Panc1 (cell line): ENCODE data around the gene DOK7. TPM values are rescaled to one million over a fixed set of nuclear protein-coding genes. Genes with fewer than 3 reads are reported as not detected.

Experiments used
- ATAC-seq: fragments of 200-7000 bp; cut with Tn5 transposase; 2 replicates; pipeline ENCODE4 v1.9.1; 2020; ENCODE audit warnings: mild to moderate bottlenecking, moderate library complexity
- BruUV-seq: library from RNA; stranded (reverse); fragments of 400-500 nt; replicated peaks from 2 replicates; lab custom pipeline; 2021; lab: Mats Ljungman, UMichigan
- CTCF ChIA-PET: fragments of 300-600 bp; sonication (Branson Sonifier 250); formaldehyde crosslinking; loops from one replicate; lab custom pipeline; 2022; ENCODE audit warnings: antibody characterized with exemption; lab: Charles Lee
- POLR2A ChIA-PET: fragments of 300-600 bp; sonication (Branson Sonifier 250); formaldehyde crosslinking; loops from one replicate; lab custom pipeline; 2022; ENCODE audit warnings: antibody characterized with exemption; lab: Charles Lee
- DNase-seq: peaks from one replicate; pipeline ENCODE4 v3.0.0-alpha.2; 2010; ENCODE audit warnings: low read depth, low spot score
- H3K27ac ChIP-seq: 2 replicates; pipeline ENCODE4 v1.5.1; 2011; ENCODE audit warnings: mild to moderate bottlenecking, low read length, inconsistent platforms
- H3K27me3 ChIP-seq: fragments of 200-500 bp; sonication (Bioruptor generic); 2 replicates; pipeline ENCODE4 v1.6.0; 2014; ENCODE audit warnings: low read length, inconsistent platforms; ENCODE audit not compliant: control insufficient read depth, insufficient read depth
- H3K36me3 ChIP-seq: fragments of 200-500 bp; sonication (Bioruptor generic); 2 replicates; pipeline ENCODE4 v1.5.1; 2014; ENCODE audit warnings: inconsistent platforms, mild to moderate bottlenecking, low read length, moderate library complexity; ENCODE audit not compliant: control insufficient read depth, insufficient read depth
- H3K4me1 ChIP-seq: 2 replicates; pipeline ENCODE4 v1.5.1; 2011; ENCODE audit warnings: inconsistent platforms, mild to moderate bottlenecking, low read length, moderate library complexity; ENCODE audit not compliant: control insufficient read depth, insufficient read depth
- H3K4me3 ChIP-seq, 2 experiments: 2 replicates each; pipeline ENCODE4 v1.5.1; 2011 to 2012; ENCODE audit warnings: low read depth in 2 of 2, low read length in 2 of 2, mild to moderate bottlenecking in 2 of 2, inconsistent platforms in 1 of 2, moderate library complexity in 1 of 2
- H3K9me3 ChIP-seq: fragments of 200-500 bp; sonication (Bioruptor generic); 2 replicates; pipeline ENCODE4 v1.5.1; 2014; ENCODE audit warnings: low read depth, mild to moderate bottlenecking, inconsistent platforms, low read length, moderate library complexity; ENCODE audit not compliant: control insufficient read depth, insufficient read depth
- POLR2AphosphoS5 ChIP-seq: IDR thresholded peaks from 2 replicates; pipeline ENCODE4 v1.6.1; 2012; ENCODE audit warnings: mild to moderate bottlenecking, low read depth, low read length, moderate library complexity
- REST ChIP-seq, 2 experiments: IDR thresholded peaks; 2 replicates each; pipeline ENCODE4 v1.6.1; 2011 to 2012; ENCODE audit warnings: low read depth in 2 of 2, control low read depth in 1 of 2, low read length in 1 of 2, mild to moderate bottlenecking in 1 of 2, moderate library complexity in 1 of 2; ENCODE audit not compliant: insufficient read depth in 1 of 2
- SIN3A ChIP-seq: IDR thresholded peaks from 2 replicates; pipeline ENCODE4 v1.6.1; 2012; ENCODE audit warnings: low read depth, mild to moderate bottlenecking, low read length, moderate library complexity, borderline replicate concordance; ENCODE audit not compliant: insufficient read depth
- TCF7L2 ChIP-seq: IDR thresholded peaks from 2 replicates; pipeline ENCODE4 v1.6.1; 2011; ENCODE audit warnings: mild to moderate bottlenecking, low read depth, low read length, inconsistent platforms
- in situ Hi-C: cut with HindIII; loops from 2 replicates; pipeline ENCODE4 v1.10.0; 2016; ENCODE audit warnings: low sequenced_read_pairs, low pct_unique_long_range_greater_than_20kb
- intact Hi-C: fragments of 100-400 bp; cut with micrococcal nuclease; formaldehyde crosslinking; loops from one replicate; pipeline ENCODE4 v1.10.0; 2022; ENCODE audit not compliant: unreplicated experiment
- total RNA-seq: library from RNA; stranded (reverse); gene quantifications from one replicate; pipeline ENCODE4 v1.2.1, GENCODE V29; 2021; ENCODE audit not compliant: unreplicated experiment
- TF ChIP-seq, protein P1 (sequence below): fragments of 450-650 bp; IDR thresholded peaks from 2 replicates; pipeline ENCODE4 v1.5.1; 2017; ENCODE audit warnings: mild to moderate bottlenecking

Gene DOK7
- total RNA-seq, 1 experiment from 2014 or later = 2.4 TPM

DNA sequence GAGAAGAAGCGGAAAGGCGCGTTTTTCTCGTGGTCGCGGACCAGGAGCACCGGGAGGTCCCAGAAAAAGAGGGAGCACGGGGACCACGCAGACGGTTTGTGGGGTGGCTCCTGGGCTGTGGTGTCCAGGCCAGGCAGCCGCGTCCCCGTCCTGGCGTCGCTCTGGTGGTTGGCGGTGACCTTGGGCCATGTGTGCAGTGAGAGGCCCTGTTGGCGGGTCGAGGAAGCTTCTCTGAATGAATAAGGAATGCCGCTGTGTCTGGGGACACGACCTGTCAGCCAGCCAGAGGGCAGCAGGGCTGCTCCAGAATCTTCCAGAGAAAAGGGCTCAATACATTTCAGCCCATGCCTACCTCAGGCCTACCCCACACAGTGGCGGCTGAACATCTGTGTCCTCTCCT, 45.7 kb upstream of the DOK7 start:
- ChIA-PET POLR2A (no interaction called here), CTCF (no interaction called here)
- H3K9me3 ChIP-seq = no peaks in the 10 kb centered on the region
- no peak overlapping the region for H3K27ac ChIP-seq
- H3K27me3 ChIP-seq = no peaks in the 10 kb centered on the region
- no peaks in the 10 kb centered on the region for H3K4me1 ChIP-seq
- no peak for DNase-seq
- no peaks in the 10 kb centered on the region for H3K36me3 ChIP-seq
- no peak for ATAC-seq
- TF ChIP-seq REST (IDR thresholded peaks at IDR 0.05; ENCODE audit: insufficient read depth in 1 of 2, low read depth in 2 of 2, low read length in 1 of 2) (no peak), POLR2AphosphoS5 (no peak), SIN3A (no peak), TCF7L2 (no peak)
- TF ChIP-seq, protein P1, sequence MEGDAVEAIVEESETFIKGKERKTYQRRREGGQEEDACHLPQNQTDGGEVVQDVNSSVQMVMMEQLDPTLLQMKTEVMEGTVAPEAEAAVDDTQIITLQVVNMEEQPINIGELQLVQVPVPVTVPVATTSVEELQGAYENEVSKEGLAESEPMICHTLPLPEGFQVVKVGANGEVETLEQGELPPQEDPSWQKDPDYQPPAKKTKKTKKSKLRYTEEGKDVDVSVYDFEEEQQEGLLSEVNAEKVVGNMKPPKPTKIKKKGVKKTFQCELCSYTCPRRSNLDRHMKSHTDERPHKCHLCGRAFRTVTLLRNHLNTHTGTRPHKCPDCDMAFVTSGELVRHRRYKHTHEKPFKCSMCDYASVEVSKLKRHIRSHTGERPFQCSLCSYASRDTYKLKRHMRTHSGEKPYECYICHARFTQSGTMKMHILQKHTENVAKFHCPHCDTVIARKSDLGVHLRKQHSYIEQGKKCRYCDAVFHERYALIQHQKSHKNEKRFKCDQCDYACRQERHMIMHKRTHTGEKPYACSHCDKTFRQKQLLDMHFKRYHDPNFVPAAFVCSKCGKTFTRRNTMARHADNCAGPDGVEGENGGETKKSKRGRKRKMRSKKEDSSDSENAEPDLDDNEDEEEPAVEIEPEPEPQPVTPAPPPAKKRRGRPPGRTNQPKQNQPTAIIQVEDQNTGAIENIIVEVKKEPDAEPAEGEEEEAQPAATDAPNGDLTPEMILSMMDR = no peak
- intact Hi-C loops (no loop called here), in situ Hi-C loops (no loop called here)
- BruUV-seq = TSS peak; percentile 69
- no peak overlapping the region for H3K4me3 ChIP-seq

DNA sequence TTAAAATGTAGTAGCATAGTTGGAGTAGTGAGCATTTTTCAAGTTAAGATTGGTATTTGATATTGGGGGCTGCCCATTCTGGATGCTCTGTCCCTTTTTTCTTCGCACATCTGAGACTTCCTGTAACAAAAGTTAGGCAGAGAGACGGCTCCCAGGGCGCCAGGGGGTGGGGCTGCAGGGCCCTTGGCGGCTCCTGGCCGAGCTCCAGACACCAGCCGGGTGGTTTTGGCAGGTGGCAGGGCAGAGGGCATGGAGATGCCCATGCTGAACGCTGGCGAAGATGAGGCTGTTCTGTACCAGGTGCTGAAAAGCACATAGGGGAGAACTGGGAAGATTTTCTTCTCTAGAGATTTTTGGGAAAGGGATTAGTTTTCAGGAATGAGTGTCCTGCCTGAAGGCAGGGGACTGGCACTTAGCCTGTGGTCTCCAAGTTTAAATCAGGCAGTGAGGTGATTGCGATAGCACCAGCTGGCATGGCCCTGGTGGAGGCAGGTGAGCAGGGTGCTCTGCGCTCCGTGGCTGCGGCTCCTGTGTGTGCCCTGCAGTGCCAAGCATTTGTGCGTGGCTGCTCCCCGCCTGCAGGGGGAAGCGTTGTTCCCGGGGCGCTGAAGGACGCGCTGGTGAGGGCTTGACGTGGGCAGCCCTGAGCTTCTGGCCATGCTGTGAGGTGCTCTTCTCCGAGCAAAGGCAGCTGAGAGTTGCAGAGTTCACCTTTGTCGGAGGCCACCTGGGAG, 44.9 kb upstream of the DOK7 start:
- in situ Hi-C loops (no loop called here), intact Hi-C loops (no loop called here)
- Histone ChIP-seq H3K27ac (no peak overlapping the region), H3K9me3 (no peaks in the 10 kb centered on the region), H3K4me1 (no peaks in the 10 kb centered on the region), H3K36me3 (no peaks in the 10 kb centered on the region), H3K27me3 (no peaks in the 10 kb centered on the region), H3K4me3 (no peak overlapping the region)
- TF ChIP-seq POLR2AphosphoS5 (no peak), REST (IDR thresholded peaks at IDR 0.05; ENCODE audit: insufficient read depth in 1 of 2, low read depth in 2 of 2, low read length in 1 of 2) (no peak), TCF7L2 (no peak), SIN3A (no peak)
- TF ChIP-seq, protein P1 = no peak; the same call in 1 of the 2 replicates
- no peak for DNase-seq
- POLR2A ChIA-PET = no interaction called here
- CTCF ChIA-PET = interaction anchor here (0.6 kb wide), 1 partner anchor 52 kb away, joined by 10 read pairs; no protein-coding TSS in a partner anchor
- no peak for ATAC-seq
- BruUV-seq = no TSS peak
